SK-N-SH (cell line): ENCODE measurements around the gene LRP11. TPM values are rescaled to one million over a fixed set of nuclear protein-coding genes. Genes with fewer than 3 reads are reported as not detected.

Experiments used
- CTCF ChIA-PET: fragments of 300-600, 350-600 bp; formaldehyde crosslinking; extraction: SDS; loops from one replicate; lab custom pipeline; 2021; lab: Yijun Ruan, JAX
- POLR2A ChIA-PET: fragments of 350-600 bp; sonication (Branson Sonifier 250); formaldehyde crosslinking; extraction: SDS; loops from one replicate; lab custom pipeline; 2020; ENCODE audit warnings: antibody characterized with exemption, inconsistent platforms; lab: Yijun Ruan, JAX
- DNase-seq: peaks from one replicate; pipeline ENCODE4 v3.0.0; 2012
- H2AFZ ChIP-seq: fragments of 200-600 bp; sonication (generic); 2 replicates; pipeline ENCODE4 v1.8.1; 2016; ENCODE audit warnings: antibody characterized with exemption, mild to moderate bottlenecking, low read depth
- H3F3A ChIP-seq: fragments of 200-600 bp; sonication (generic); replicated peaks from 2 replicates; pipeline ENCODE3; 2016; ENCODE audit warnings: antibody characterized with exemption, mild to moderate bottlenecking; ENCODE audit not compliant: insufficient read depth
- H3K27ac ChIP-seq, 2 experiments: fragments of 200-500 bp in 1 of 2; fragments of 200-600 bp in 1 of 2; sonication (Bioruptor generic) in 1 of 2; sonication (generic), shearing (Covaris generic) in 1 of 2; 2 replicates each; pipeline versions ENCODE4 v1.5.1 to v1.6.1; 2014 to 2016; ENCODE audit warnings: low read depth in 2 of 2, inconsistent platforms in 1 of 2, low read length in 1 of 2, mild to moderate bottlenecking in 1 of 2, mixed read lengths in 1 of 2
- H3K27me3 ChIP-seq: fragments of 200-600 bp; sonication (generic), shearing (Covaris generic); 2 replicates; pipeline ENCODE4 v1.6.1; 2016; ENCODE audit warnings: mixed run types; ENCODE audit not compliant: insufficient read depth
- H3K36me3 ChIP-seq, 2 experiments: fragments of 200-500 bp in 1 of 2; fragments of 200-600 bp in 1 of 2; sonication (Bioruptor generic) in 1 of 2; sonication (generic) in 1 of 2; replicated peaks in 1 of 2; 2 replicates each; pipeline versions ENCODE3 to v1.5.1; 2014 to 2016; ENCODE audit warnings: low read length in 1 of 2, mild to moderate bottlenecking in 1 of 2; ENCODE audit not compliant: insufficient read depth in 2 of 2, control insufficient read depth in 1 of 2
- H3K4me1 ChIP-seq, 2 experiments: fragments of 200-500 bp in 1 of 2; fragments of 200-600 bp in 1 of 2; sonication (Bioruptor generic) in 1 of 2; sonication (generic), shearing (Covaris generic) in 1 of 2; 2 replicates each; pipeline versions ENCODE4 v1.5.1 to v1.6.1; 2014 to 2016; ENCODE audit warnings: low read depth in 1 of 2, low read length in 1 of 2, mixed run types in 1 of 2; ENCODE audit not compliant: insufficient read depth in 2 of 2, control insufficient read depth in 1 of 2
- H3K4me2 ChIP-seq: fragments of 200-600 bp; sonication (generic), shearing (Covaris generic); 2 replicates; pipeline ENCODE4 v1.6.1; 2017; ENCODE audit warnings: mixed run types
- H3K4me3 ChIP-seq, 2 experiments: fragments of 200-500 bp in 1 of 2; fragments of 200-600 bp in 1 of 2; sonication (Bioruptor generic) in 1 of 2; sonication (generic), shearing (Covaris generic) in 1 of 2; 2 replicates each; pipeline versions ENCODE4 v1.5.1 to v1.8.1; 2014 to 2016; ENCODE audit warnings: low read depth in 2 of 2, inconsistent platforms in 1 of 2, low read length in 1 of 2, mild to moderate bottlenecking in 1 of 2, mixed read lengths in 1 of 2, moderate library complexity in 1 of 2
- H3K79me2 ChIP-seq: fragments of 200-600 bp; sonication (generic); 2 replicates; pipeline ENCODE4 v1.8.1; 2017; ENCODE audit warnings: mild to moderate bottlenecking; ENCODE audit not compliant: insufficient read depth
- H3K9ac ChIP-seq: fragments of 200-600 bp; sonication (generic); 2 replicates; pipeline ENCODE4 v1.6.1; 2017; ENCODE audit warnings: mixed run types
- H3K9me2 ChIP-seq: fragments of 200-600 bp; sonication (generic); 2 replicates; pipeline ENCODE4 v1.6.1; 2017; ENCODE audit warnings: mixed run types
- H3K9me3 ChIP-seq: fragments of 200-600 bp; sonication (generic); 2 replicates; pipeline ENCODE4 v1.6.1; 2017; ENCODE audit warnings: mixed run types, mild to moderate bottlenecking, moderate library complexity
- H4K20me1 ChIP-seq: fragments of 200-600 bp; sonication (generic); 2 replicates; pipeline ENCODE4 v1.6.1; 2017; ENCODE audit warnings: mild to moderate bottlenecking, mixed run types; ENCODE audit not compliant: insufficient read depth
- CHD2 ChIP-seq: fragments of 150-350 bp; IDR thresholded peaks from 2 replicates; pipeline ENCODE4 v1.6.1; 2018; ENCODE audit warnings: low read length; ENCODE audit not compliant: partially characterized antibody
- ELF1 ChIP-seq: IDR thresholded peaks from 2 replicates; pipeline ENCODE4 v1.4.0; 2012
- EZH2phosphoT487 ChIP-seq: fragments of 200-600 bp; sonication (generic); IDR thresholded peaks from 2 replicates; pipeline ENCODE4 v1.6.1; 2017; ENCODE audit warnings: low read depth, mixed run types, mild to moderate bottlenecking, antibody characterized with exemption, moderate library complexity, borderline replicate concordance
- FOSL2 ChIP-seq: IDR thresholded peaks from 2 replicates; pipeline ENCODE4 v1.4.0; 2012; ENCODE audit warnings: low read depth, mild to moderate bottlenecking, moderate library complexity, borderline replicate concordance
- MAX ChIP-seq: IDR thresholded peaks from 2 replicates; pipeline ENCODE4 v1.4.0; 2012; ENCODE audit warnings: low read depth
- MEF2A ChIP-seq: IDR thresholded peaks from 2 replicates; pipeline ENCODE4 v1.4.0; 2012; ENCODE audit warnings: low read depth, borderline replicate concordance
- POLR2AphosphoS5 ChIP-seq: IDR thresholded peaks from 2 replicates; pipeline ENCODE4 v1.6.1; 2012; ENCODE audit warnings: low read depth, low read length
- TAF1 ChIP-seq: IDR thresholded peaks from 2 replicates; pipeline ENCODE4 v1.6.1; 2012; ENCODE audit warnings: low read depth, mild to moderate bottlenecking, low read length, moderate library complexity, borderline replicate concordance
- YY1 ChIP-seq: IDR thresholded peaks from 2 replicates; pipeline ENCODE4 v1.4.0; 2012; ENCODE audit warnings: low read depth, mild to moderate bottlenecking
- WGBS: methylation state at CpG from one replicate; pipeline ENCODE4 v1.1.6; 2017; ENCODE audit warnings: low lambda C conversion rate; 5-methylcytosine and 5-hydroxymethylcytosine counted together
- polyA plus RNA-seq, 3 experiments: library from polyadenylated mRNA; depleted of rRNA; stranded (reverse); fragments of >200 nt; gene quantifications; 2 replicates each; pipeline ENCODE4 v1.2.3, GENCODE V29; 2012
- TF ChIP-seq, protein P1 (sequence below): IDR thresholded peaks from 2 replicates; pipeline ENCODE4 v1.4.0; 2012; ENCODE audit warnings: low read depth, borderline replicate concordance
- TF ChIP-seq, protein P2 (sequence below): IDR thresholded peaks from 2 replicates; pipeline ENCODE4; 2012

Gene LRP11
- polyA plus RNA-seq, 1 of the 3 experiments (the other 2 are of a cell fraction), result 25.0 TPM

GRCh38 chr6:149779644-149779963 lies 84.6 kb downstream of the LRP11 start:
- no peaks in the 10 kb centered on the region for H3K4me1 ChIP-seq
- H3K4me3 ChIP-seq, result no peak overlapping the region
- peaks cover 3 to 35% of the 10 kb centered on the region in 2 experiments for H3K36me3 ChIP-seq
- WGBS, result 52% methylated on average over 2 of the region's 2 CpGs
- H3K79me2 ChIP-seq, result peaks cover 31% of the 10 kb centered on the region
- no peak overlapping the region for H2AFZ ChIP-seq
- no peaks in the 10 kb centered on the region for H3K9me3 ChIP-seq
- ChIA-PET CTCF (no interaction called here), POLR2A (interaction anchor here (0.6 kb wide), 1 partner anchor 10 kb away, joined by 3 read pairs; no protein-coding TSS in a partner anchor)
- no peaks in the 10 kb centered on the region for H4K20me1 ChIP-seq
- no peak overlapping the region for H3K27ac ChIP-seq
- H3F3A ChIP-seq, result no peaks in the 10 kb centered on the region
- H3K27me3 ChIP-seq, result no peaks in the 10 kb centered on the region
- TF ChIP-seq POLR2AphosphoS5, result no peak
- TF ChIP-seq EZH2phosphoT487, result no peak
- no peak for TF ChIP-seq MAX
- TF ChIP-seq YY1, result no peak
- no peak for TF ChIP-seq ELF1
- TF ChIP-seq TAF1, result no peak
- TF ChIP-seq, protein P1, sequence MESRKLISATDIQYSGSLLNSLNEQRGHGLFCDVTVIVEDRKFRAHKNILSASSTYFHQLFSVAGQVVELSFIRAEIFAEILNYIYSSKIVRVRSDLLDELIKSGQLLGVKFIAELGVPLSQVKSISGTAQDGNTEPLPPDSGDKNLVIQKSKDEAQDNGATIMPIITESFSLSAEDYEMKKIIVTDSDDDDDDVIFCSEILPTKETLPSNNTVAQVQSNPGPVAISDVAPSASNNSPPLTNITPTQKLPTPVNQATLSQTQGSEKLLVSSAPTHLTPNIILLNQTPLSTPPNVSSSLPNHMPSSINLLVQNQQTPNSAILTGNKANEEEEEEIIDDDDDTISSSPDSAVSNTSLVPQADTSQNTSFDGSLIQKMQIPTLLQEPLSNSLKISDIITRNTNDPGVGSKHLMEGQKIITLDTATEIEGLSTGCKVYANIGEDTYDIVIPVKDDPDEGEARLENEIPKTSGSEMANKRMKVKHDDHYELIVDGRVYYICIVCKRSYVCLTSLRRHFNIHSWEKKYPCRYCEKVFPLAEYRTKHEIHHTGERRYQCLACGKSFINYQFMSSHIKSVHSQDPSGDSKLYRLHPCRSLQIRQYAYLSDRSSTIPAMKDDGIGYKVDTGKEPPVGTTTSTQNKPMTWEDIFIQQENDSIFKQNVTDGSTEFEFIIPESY, result no peak
- no peak overlapping the region for H3K4me2 ChIP-seq
- H3K9ac ChIP-seq, result no peak overlapping the region
- no peaks in the 10 kb centered on the region for H3K9me2 ChIP-seq
- no peak for DNase-seq

- ChIA-PET CTCF (interaction anchor here (0.9 kb wide), 1 partner anchor 11 kb away, joined by 3 read pairs; no protein-coding TSS in a partner anchor), POLR2A (no interaction called here)
- peaks cover 3 to 37% of the 10 kb centered on the region in 2 experiments for H3K36me3 ChIP-seq
- no peak overlapping the region for H3K4me3 ChIP-seq
- no peaks in the 10 kb centered on the region for H3F3A ChIP-seq
- DNase-seq, result no peak
- H3K9me3 ChIP-seq, result no peaks in the 10 kb centered on the region
- H3K4me1 ChIP-seq, result no peaks in the 10 kb centered on the region
- no peak overlapping the region for H3K27ac ChIP-seq
- TF ChIP-seq EZH2phosphoT487 (no peak), CHD2 (no peak), FOSL2 (no peak), MEF2A (no peak)
- TF ChIP-seq, protein P2, sequence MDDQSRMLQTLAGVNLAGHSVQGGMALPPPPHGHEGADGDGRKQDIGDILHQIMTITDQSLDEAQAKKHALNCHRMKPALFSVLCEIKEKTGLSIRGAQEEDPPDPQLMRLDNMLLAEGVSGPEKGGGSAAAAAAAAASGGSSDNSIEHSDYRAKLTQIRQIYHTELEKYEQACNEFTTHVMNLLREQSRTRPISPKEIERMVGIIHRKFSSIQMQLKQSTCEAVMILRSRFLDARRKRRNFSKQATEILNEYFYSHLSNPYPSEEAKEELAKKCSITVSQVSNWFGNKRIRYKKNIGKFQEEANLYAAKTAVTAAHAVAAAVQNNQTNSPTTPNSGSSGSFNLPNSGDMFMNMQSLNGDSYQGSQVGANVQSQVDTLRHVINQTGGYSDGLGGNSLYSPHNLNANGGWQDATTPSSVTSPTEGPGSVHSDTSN, result no peak
- no peak overlapping the region for H2AFZ ChIP-seq
- H4K20me1 ChIP-seq, result no peaks in the 10 kb centered on the region
- H3K9me2 ChIP-seq, result no peaks in the 10 kb centered on the region
- 100% methylated on average over 1 of the region's 1 CpG for WGBS
- no peak overlapping the region for H3K9ac ChIP-seq
- H3K27me3 ChIP-seq, result no peaks in the 10 kb centered on the region
- peaks cover 36% of the 10 kb centered on the region; the same call in 1 of the 2 replicates for H3K79me2 ChIP-seq
- H3K4me2 ChIP-seq, result no peak overlapping the region
These were observed 86.5 kb downstream of the LRP11 start for GRCh38 chr6:149777624-149778023.
